ENCODE data around the gene TIMP3.

Gene TIMP3

GRCh38 chr22:32810555-32811133 is 9.1 kb downstream of the TIMP3 start:
- DNase-seq: no peak

GRCh38 chr22:32811788-32812545 is 10.5 kb downstream of the TIMP3 start:
- DNase-seq: no peak

- no peak for DNase-seq
Measured at GRCh38 chr22:32814285-32814860, 12.9 kb downstream of the TIMP3 start.

GRCh38 chr22:32815059-32815458 is 13.6 kb downstream of the TIMP3 start:
- DNase-seq: no peak

- DNase-seq: no peak
Measured at GRCh38 chr22:32815943-32816342, 14.4 kb downstream of the TIMP3 start.

- DNase-seq: no peak
Measured at GRCh38 chr22:32817137-32817730, 15.7 kb downstream of the TIMP3 start.

- DNase-seq: no peak
Measured at GRCh38 chr22:32818446-32819115, 17.1 kb downstream of the TIMP3 start.

- no peak for DNase-seq
Measured at GRCh38 chr22:32819120-32819519, 17.6 kb downstream of the TIMP3 start.

GRCh38 chr22:32820131-32821119 is 18.9 kb downstream of the TIMP3 start:
- no peak for DNase-seq

- no peak for DNase-seq
Measured at GRCh38 chr22:32822179-32822877, 20.8 kb downstream of the TIMP3 start.

GRCh38 chr22:32823024-32823730 is 21.7 kb downstream of the TIMP3 start:
- DNase-seq: no peak

GRCh38 chr22:32824531-32825312 is 23.2 kb downstream of the TIMP3 start:
- DNase-seq: no peak

GRCh38 chr22:32826537-32826936 is 25.0 kb downstream of the TIMP3 start:
- DNase-seq: no peak

- DNase-seq: no peak
Measured at GRCh38 chr22:32827049-32827602, 25.6 kb downstream of the TIMP3 start.

GRCh38 chr22:32828150-32828549 is 26.6 kb downstream of the TIMP3 start:
- no peak for DNase-seq

GRCh38 chr22:32828561-32828960 is 27.1 kb downstream of the TIMP3 start:
- no peak for DNase-seq

- DNase-seq: no peak
Measured at GRCh38 chr22:32829451-32829851, 27.9 kb downstream of the TIMP3 start.

GRCh38 chr22:32830473-32830872 is 29.0 kb downstream of the TIMP3 start:
- no peak for DNase-seq

GRCh38 chr22:32830957-32831356 is 29.5 kb downstream of the TIMP3 start:
- DNase-seq: no peak

- no peak for DNase-seq
Measured at GRCh38 chr22:32831584-32831983, 30.1 kb downstream of the TIMP3 start.
